Testis (tissue), 3 donors: ENCODE results near the gene CD28. TPM values are rescaled to one million over a fixed set of nuclear protein-coding genes. Genes with fewer than 3 reads are reported as not detected.
"Not testable (repeated sequence)": the region's sequence is repeated elsewhere in the genome, so short reads cannot be mapped to it uniquely, and the experiment has no call there.

Experiments
- DNase-seq: peaks from one replicate; pipeline ENCODE4 v3.0.0-alpha.2; 2019
- H3K27ac ChIP-seq, 2 donors: fragments of 200-600 bp; sonication (generic); one replicate each; pipeline ENCODE4 v1.5.1; 2019
- H3K27me3 ChIP-seq: fragments of 200-600 bp; sonication (generic); one replicate; pipeline ENCODE4 v1.5.1; 2019
- H3K36me3 ChIP-seq: fragments of 200-600 bp; sonication (generic); one replicate; pipeline ENCODE4 v1.5.1; 2017; ENCODE audit warnings: low read depth; ENCODE audit errors: missing control alignments
- H3K4me1 ChIP-seq: fragments of 200-600 bp; sonication (generic); one replicate; pipeline ENCODE4 v1.5.1; 2019
- H3K4me3 ChIP-seq, 2 donors: fragments of 200-600 bp; sonication (generic); one replicate each; pipeline ENCODE4 v1.5.1; 2017 to 2019
- H3K9me3 ChIP-seq: fragments of 200-600 bp; sonication (generic); one replicate; pipeline ENCODE4 v1.5.1; 2017
- CTCF ChIP-seq, 3 experiments: fragments of 450-650 bp in 2 of 3; fragments of 200-600 bp in 1 of 3; sonication (generic) in 1 of 3; IDR thresholded peaks; one replicate each; pipeline ENCODE4 v1.5.1; 2016 to 2019; ENCODE audit warnings: antibody characterized with exemption in 3 of 3, mild to moderate bottlenecking in 2 of 3, moderate library complexity in 1 of 3
- POLR2A ChIP-seq: fragments of 450-650 bp; IDR thresholded peaks from one replicate; pipeline ENCODE4 v1.6.1; 2017; ENCODE audit warnings: antibody characterized with exemption, mild to moderate bottlenecking, moderate library complexity
- WGBS, 2 donors: methylation state at CpG; one replicate each; pipeline ENCODE4 v1.1.5; 2018; 5-methylcytosine and 5-hydroxymethylcytosine counted together
- intact Hi-C: fragments of 100-400 bp; cut with DNase I; formaldehyde crosslinking; loops from one replicate; pipeline ENCODE4 v1.15.1; 2023; ENCODE audit warnings: low total_unique reads
- polyA plus RNA-seq: library from polyadenylated mRNA; stranded (reverse); fragments of 350-450 nt; fragmentation: Illumina TruSeq; extraction: RNeasy Lipid Tissue Mini Kit (QIAGEN cat#74804); gene quantifications from one replicate; pipeline ENCODE4 v1.2.3, GENCODE V29; 2014; ENCODE audit warnings: low read depth, low replicate concordance; ENCODE audit not compliant: insufficient read depth
- total RNA-seq, 2 donors: library from RNA; depleted of rRNA; stranded (reverse); fragments of >200 nt; gene quantifications; one replicate each; pipeline ENCODE4 v1.2.3, GENCODE V29; 2016

The CD28 gene
- total and polyA plus RNA-seq, 3 donors from 2014 or later: 0.24 to 0.91 (median 0.43) TPM

- 64 to 69% methylated on average over 5 of the region's 5 CpGs for WGBS, 2 donors
- no peak for DNase-seq
Observed at GRCh38 chr2:203692031-203692710, 14.3 kb upstream of the CD28 start.

GRCh38 chr2:203693242-203693879, 13.1 kb upstream of the CD28 start:
- no peak for DNase-seq
- H3K4me1 ChIP-seq: peaks cover 14% of the 10 kb centered on the region
- intact Hi-C loops: no loop called here
- no peak overlapping the region for H3K27ac ChIP-seq
- no peak for TF ChIP-seq POLR2A
- no peak for TF ChIP-seq CTCF (IDR thresholded peaks at IDR 0.05)
- no peaks in the 10 kb centered on the region for H3K9me3 ChIP-seq
- no peak overlapping the region for H3K4me3 ChIP-seq
- H3K36me3 ChIP-seq: no peaks in the 10 kb centered on the region
- H3K27me3 ChIP-seq: no peaks in the 10 kb centered on the region
- WGBS, 2 donors: 82 to 88% methylated on average over 6 of the region's 6 CpGs

More at GRCh38 chr2:203692031-203692710, 14.3 kb upstream of the CD28 start:
- intact Hi-C loops: no loop called here
- Histone ChIP-seq H3K4me1 (peaks cover 14% of the 10 kb centered on the region), H3K36me3 (no peaks in the 10 kb centered on the region), H3K4me3 (no peak overlapping the region), H3K27ac (no peak overlapping the region), H3K9me3 (no peaks in the 10 kb centered on the region), H3K27me3 (no peaks in the 10 kb centered on the region)
- TF ChIP-seq CTCF (IDR thresholded peaks at IDR 0.05): no peak
- TF ChIP-seq POLR2A: no peak

GRCh38 chr2:203694191-203694590, 12.2 kb upstream of the CD28 start:
- TF ChIP-seq CTCF (IDR thresholded peaks at IDR 0.05) (no peak), POLR2A (no peak)
- H3K9me3 ChIP-seq: no peaks in the 10 kb centered on the region
- peaks cover 6% of the 10 kb centered on the region for H3K4me1 ChIP-seq
- intact Hi-C loops: no loop called here
- H3K4me3 ChIP-seq: no peak overlapping the region
- H3K36me3 ChIP-seq: no peaks in the 10 kb centered on the region
- H3K27me3 ChIP-seq: no peaks in the 10 kb centered on the region
- H3K27ac ChIP-seq: no peak overlapping the region
- 70 to 79% methylated on average over 3 of the region's 3 CpGs for WGBS, 2 donors
- DNase-seq: no peak

GRCh38 chr2:203697190-203697589, 9.2 kb upstream of the CD28 start:
- peaks cover 2% of the 10 kb centered on the region for H3K4me1 ChIP-seq
- TF ChIP-seq POLR2A (no peak), CTCF (IDR thresholded peaks at IDR 0.05) (no peak)
- H3K36me3 ChIP-seq: no peaks in the 10 kb centered on the region
- H3K27ac ChIP-seq: no peak overlapping the region
- no peaks in the 10 kb centered on the region for H3K27me3 ChIP-seq
- WGBS, 2 donors: 96 to 100% methylated on average over 1 of the region's 1 CpG
- DNase-seq: no peak
- intact Hi-C loops: no loop called here
- H3K9me3 ChIP-seq: no peaks in the 10 kb centered on the region
- no peak overlapping the region for H3K4me3 ChIP-seq

GRCh38 chr2:203697763-203698162, 8.7 kb upstream of the CD28 start:
- 98 to 100% methylated on average over 2 of the region's 2 CpGs for WGBS, 2 donors
- H3K4me3 ChIP-seq, H3K27me3 ChIP-seq, DNase-seq, H3K36me3 ChIP-seq, intact Hi-C loops, H3K9me3 ChIP-seq, H3K27ac ChIP-seq, H3K4me1 ChIP-seq: not testable (repeated sequence)

GRCh38 chr2:203698410-203698809, 8.0 kb upstream of the CD28 start:
- H3K36me3 ChIP-seq, H3K27me3 ChIP-seq, H3K4me3 ChIP-seq, H3K27ac ChIP-seq, H3K9me3 ChIP-seq, DNase-seq, intact Hi-C loops, H3K4me1 ChIP-seq: not testable (repeated sequence)
- WGBS, 2 donors: 65 to 70% methylated on average over 5 of the region's 5 CpGs
